C4-2B (cell line): ENCODE measurements around the gene DMAC1.

Experiments used
- ZFX ChIP-seq: fragments of 450-650 bp; IDR thresholded peaks from 2 replicates; pipeline ENCODE4 v1.6.1; 2017
- TF ChIP-seq, protein P1 (sequence below): fragments of 450-650 bp; conservative IDR thresholded peaks from 2 replicates; pipeline ENCODE4 v1.5.1; 2017; ENCODE audit warnings: mild to moderate bottlenecking

GRCh38 chr9:7827056-7827455, 27.5 kb upstream of the DMAC1 start:
- TF ChIP-seq, protein P1, sequence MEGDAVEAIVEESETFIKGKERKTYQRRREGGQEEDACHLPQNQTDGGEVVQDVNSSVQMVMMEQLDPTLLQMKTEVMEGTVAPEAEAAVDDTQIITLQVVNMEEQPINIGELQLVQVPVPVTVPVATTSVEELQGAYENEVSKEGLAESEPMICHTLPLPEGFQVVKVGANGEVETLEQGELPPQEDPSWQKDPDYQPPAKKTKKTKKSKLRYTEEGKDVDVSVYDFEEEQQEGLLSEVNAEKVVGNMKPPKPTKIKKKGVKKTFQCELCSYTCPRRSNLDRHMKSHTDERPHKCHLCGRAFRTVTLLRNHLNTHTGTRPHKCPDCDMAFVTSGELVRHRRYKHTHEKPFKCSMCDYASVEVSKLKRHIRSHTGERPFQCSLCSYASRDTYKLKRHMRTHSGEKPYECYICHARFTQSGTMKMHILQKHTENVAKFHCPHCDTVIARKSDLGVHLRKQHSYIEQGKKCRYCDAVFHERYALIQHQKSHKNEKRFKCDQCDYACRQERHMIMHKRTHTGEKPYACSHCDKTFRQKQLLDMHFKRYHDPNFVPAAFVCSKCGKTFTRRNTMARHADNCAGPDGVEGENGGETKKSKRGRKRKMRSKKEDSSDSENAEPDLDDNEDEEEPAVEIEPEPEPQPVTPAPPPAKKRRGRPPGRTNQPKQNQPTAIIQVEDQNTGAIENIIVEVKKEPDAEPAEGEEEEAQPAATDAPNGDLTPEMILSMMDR, result no peak
- no peak for TF ChIP-seq ZFX
